ENCODE measurements around the gene COPS3.

DNA sequence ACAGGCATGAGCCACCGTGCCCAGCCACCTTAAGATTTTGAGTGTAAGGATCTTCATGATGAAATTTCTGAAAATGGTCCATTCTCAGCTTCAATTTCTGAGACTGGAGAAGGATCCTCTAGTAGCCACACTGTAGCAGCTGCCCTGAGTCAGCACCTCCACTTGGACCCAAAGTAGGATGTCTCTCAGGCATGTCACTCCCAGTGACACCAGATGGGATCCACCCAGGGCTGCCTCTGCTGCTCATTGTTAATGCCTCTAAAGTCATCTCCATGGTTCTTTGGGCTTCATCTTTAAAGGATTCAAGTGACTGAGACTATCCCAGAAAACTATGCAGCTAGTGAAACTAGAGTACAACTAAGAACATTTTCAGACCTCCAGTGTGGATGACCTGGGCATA is 82.8 kb downstream of the COPS3 start:
- TF ChIP-seq POLR2A (IDR thresholded peaks at IDR 0.05) = no peak
- TF ChIP-seq, protein P1, sequence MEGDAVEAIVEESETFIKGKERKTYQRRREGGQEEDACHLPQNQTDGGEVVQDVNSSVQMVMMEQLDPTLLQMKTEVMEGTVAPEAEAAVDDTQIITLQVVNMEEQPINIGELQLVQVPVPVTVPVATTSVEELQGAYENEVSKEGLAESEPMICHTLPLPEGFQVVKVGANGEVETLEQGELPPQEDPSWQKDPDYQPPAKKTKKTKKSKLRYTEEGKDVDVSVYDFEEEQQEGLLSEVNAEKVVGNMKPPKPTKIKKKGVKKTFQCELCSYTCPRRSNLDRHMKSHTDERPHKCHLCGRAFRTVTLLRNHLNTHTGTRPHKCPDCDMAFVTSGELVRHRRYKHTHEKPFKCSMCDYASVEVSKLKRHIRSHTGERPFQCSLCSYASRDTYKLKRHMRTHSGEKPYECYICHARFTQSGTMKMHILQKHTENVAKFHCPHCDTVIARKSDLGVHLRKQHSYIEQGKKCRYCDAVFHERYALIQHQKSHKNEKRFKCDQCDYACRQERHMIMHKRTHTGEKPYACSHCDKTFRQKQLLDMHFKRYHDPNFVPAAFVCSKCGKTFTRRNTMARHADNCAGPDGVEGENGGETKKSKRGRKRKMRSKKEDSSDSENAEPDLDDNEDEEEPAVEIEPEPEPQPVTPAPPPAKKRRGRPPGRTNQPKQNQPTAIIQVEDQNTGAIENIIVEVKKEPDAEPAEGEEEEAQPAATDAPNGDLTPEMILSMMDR (IDR thresholded peaks at IDR 0.05) = no peak
